Esophagus muscularis mucosa (tissue), 4 donors: ENCODE data around the gene DNAH6.

ENCODE experiments used
- EP300 ChIP-seq: sonication (generic); formaldehyde crosslinking; IDR thresholded peaks from one replicate; pipeline ENCODE4 v1.6.1; 2017; ENCODE audit warnings: antibody characterized with exemption
- POLR2A ChIP-seq: fragments of 450-650 bp; IDR thresholded peaks from one replicate; pipeline ENCODE4 v1.6.1; 2017; ENCODE audit warnings: antibody characterized with exemption, moderate library complexity, mild to moderate bottlenecking, low read depth
- TF ChIP-seq, protein P1 (sequence below), 3 experiments: fragments of 200-600 bp in 2 of 3; fragments of 450-650 bp in 1 of 3; sonication (generic) in 2 of 3; IDR thresholded peaks; one replicate each; pipeline ENCODE4 v1.5.1; 2017 to 2019; ENCODE audit warnings: antibody characterized with exemption in 3 of 3, mild to moderate bottlenecking in 2 of 3, moderate library complexity in 1 of 3

DNA sequence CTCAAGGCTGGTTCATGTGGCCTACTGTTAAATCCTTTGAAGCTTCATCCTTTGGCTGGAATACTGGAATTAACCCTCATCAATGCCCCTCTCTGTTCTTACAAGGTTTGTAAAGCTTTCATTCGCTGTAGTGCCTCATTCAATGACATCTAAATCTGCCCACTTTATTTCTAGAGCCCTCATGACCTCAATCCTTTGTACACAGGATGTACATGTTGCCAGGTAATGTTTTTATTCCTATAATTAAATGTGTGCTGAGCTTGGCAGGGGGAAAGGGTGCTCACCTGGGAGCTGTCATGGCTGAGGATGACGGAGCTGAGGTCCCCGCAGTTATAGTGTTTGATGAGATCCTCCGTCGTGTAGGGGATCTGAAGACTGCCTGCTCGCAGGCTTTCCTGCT is 325.3 kb downstream of the DNAH6 start:
- TF ChIP-seq, protein P1, sequence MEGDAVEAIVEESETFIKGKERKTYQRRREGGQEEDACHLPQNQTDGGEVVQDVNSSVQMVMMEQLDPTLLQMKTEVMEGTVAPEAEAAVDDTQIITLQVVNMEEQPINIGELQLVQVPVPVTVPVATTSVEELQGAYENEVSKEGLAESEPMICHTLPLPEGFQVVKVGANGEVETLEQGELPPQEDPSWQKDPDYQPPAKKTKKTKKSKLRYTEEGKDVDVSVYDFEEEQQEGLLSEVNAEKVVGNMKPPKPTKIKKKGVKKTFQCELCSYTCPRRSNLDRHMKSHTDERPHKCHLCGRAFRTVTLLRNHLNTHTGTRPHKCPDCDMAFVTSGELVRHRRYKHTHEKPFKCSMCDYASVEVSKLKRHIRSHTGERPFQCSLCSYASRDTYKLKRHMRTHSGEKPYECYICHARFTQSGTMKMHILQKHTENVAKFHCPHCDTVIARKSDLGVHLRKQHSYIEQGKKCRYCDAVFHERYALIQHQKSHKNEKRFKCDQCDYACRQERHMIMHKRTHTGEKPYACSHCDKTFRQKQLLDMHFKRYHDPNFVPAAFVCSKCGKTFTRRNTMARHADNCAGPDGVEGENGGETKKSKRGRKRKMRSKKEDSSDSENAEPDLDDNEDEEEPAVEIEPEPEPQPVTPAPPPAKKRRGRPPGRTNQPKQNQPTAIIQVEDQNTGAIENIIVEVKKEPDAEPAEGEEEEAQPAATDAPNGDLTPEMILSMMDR (IDR thresholded peaks at IDR 0.05): no peak
- TF ChIP-seq EP300: no peak
- no peak for TF ChIP-seq POLR2A
